HepG2 (cell line): Measurements from ENCODE around the gene WDR18. TPM values are rescaled to one million over a fixed set of nuclear protein-coding genes. Genes with fewer than 3 reads are reported as not detected.

Source experiments
- ARID4A ChIP-seq: sonication (generic); formaldehyde crosslinking; IDR thresholded peaks from 2 replicates; pipeline ENCODE4 v1.5.0; 2020; ENCODE audit warnings: mild to moderate bottlenecking, missing genetic modification reagents, borderline replicate concordance
- BCL6 ChIP-seq: IDR thresholded peaks from 2 replicates; pipeline ENCODE4 v1.6.1; 2016; ENCODE audit warnings: missing genetic modification reagents, missing compliant biosample characterization
- CHCHD3 ChIP-seq: sonication (generic); formaldehyde crosslinking; IDR thresholded peaks from 2 replicates; pipeline ENCODE4 v1.8.0; 2022; ENCODE audit warnings: mild to moderate bottlenecking, missing genetic modification reagents, moderate library complexity
- ELF4 ChIP-seq: sonication (generic); formaldehyde crosslinking; IDR thresholded peaks from 2 replicates; pipeline ENCODE4 v1.5.0; 2020; ENCODE audit warnings: missing genetic modification reagents, mild to moderate bottlenecking, moderate library complexity, borderline replicate concordance
- HOXA3 ChIP-seq: sonication (generic); formaldehyde crosslinking; IDR thresholded peaks from 2 replicates; pipeline ENCODE4 v1.5.0; 2020; ENCODE audit warnings: missing genetic modification reagents
- LBX2 ChIP-seq: sonication (generic); formaldehyde crosslinking; IDR thresholded peaks from 2 replicates; pipeline ENCODE4 v1.5.0; 2020; ENCODE audit warnings: missing genetic modification reagents, mild to moderate bottlenecking, borderline replicate concordance
- MAX ChIP-seq: IDR thresholded peaks from 2 replicates; pipeline ENCODE4 v1.6.1; 2012; ENCODE audit warnings: inconsistent platforms
- MXI1 ChIP-seq: IDR thresholded peaks from 3 replicates; pipeline ENCODE4 v1.6.1; 2012; ENCODE audit warnings: low read depth, low read length, inconsistent platforms, borderline replicate concordance
- PAX8 ChIP-seq: sonication (generic); formaldehyde crosslinking; IDR thresholded peaks from 2 replicates; pipeline ENCODE4 v1.8.0; 2022; ENCODE audit warnings: mild to moderate bottlenecking, missing genetic modification reagents, borderline replicate concordance
- PAXIP1 ChIP-seq: sonication (generic); formaldehyde crosslinking; conservative IDR thresholded peaks from 2 replicates; pipeline ENCODE4 v1.4.0; 2020; ENCODE audit warnings: mild to moderate bottlenecking, missing genetic modification reagents, moderate library complexity
- PBX2 ChIP-seq: IDR thresholded peaks from 2 replicates; pipeline ENCODE4 v1.6.1; 2016; ENCODE audit warnings: control low read depth
- SIN3A ChIP-seq: IDR thresholded peaks from 2 replicates; pipeline ENCODE4 v1.6.1; 2011; ENCODE audit warnings: low read depth, mild to moderate bottlenecking, control low read depth, low read length, borderline replicate concordance
- SPEN ChIP-seq: sonication (generic); formaldehyde crosslinking; IDR thresholded peaks from 2 replicates; pipeline ENCODE4 v1.5.1; 2020; ENCODE audit warnings: low read depth, mild to moderate bottlenecking, missing genetic modification reagents
- ZBTB21 ChIP-seq: sonication (generic); formaldehyde crosslinking; IDR thresholded peaks from 2 replicates; pipeline ENCODE4 v1.4.0; 2020; ENCODE audit warnings: missing genetic modification reagents
- ZNF12 ChIP-seq: sonication (generic); formaldehyde crosslinking; IDR thresholded peaks from 2 replicates; pipeline ENCODE4 v1.5.0; 2020; ENCODE audit warnings: missing genetic modification reagents
- polyA plus RNA-seq, 8 experiments: library from polyadenylated mRNA; depleted of rRNA in 3 of 8; stranded (reverse) in 7 of 8; unstranded in 1 of 8; fragments of >200 nt; fragmentation: Illumina TruSeq in 4 of 8; extraction: Trizol in 4 of 8; gene quantifications; 2 replicates each; pipeline versions ENCODE4 v1.2.1 to v1.2.3, GENCODE V29; 2011 to 2016; ENCODE audit warnings: low read depth in 4 of 8, missing spikeins in 1 of 8, mixed read lengths in 1 of 8; ENCODE audit not compliant: insufficient read depth in 1 of 8
- total RNA-seq, 5 experiments: library from RNA; depleted of rRNA; stranded (reverse); fragments of >200 nt; fragmentation: Illumina TruSeq; extraction: Trizol; gene quantifications; 2 replicates each; pipeline ENCODE4 v1.2.3, GENCODE V29; 2016; ENCODE audit warnings: low read depth in 1 of 5

Gene WDR18
- total and polyA plus RNA-seq, 2 of the 13 experiments (the other 11 are each of a cell fraction or from before 2014, with no cell fraction given), result 36.4 to 47.6 TPM

GRCh38 chr19:1040476-1041271 is 56.5 kb downstream of the WDR18 start (continued):
- TF ChIP-seq PAXIP1 (CRISPR knock-in tag) (0 out of 2 replicates have a peak, but pooled peaks have one; percentile 31), HOXA3 (CRISPR knock-in tag) (peak; percentile 25; the same call in 1 of the 2 replicates), ELF4 (CRISPR knock-in tag) (no peak), PBX2 (CRISPR knock-in tag) (peak; percentile 98), BCL6 (CRISPR knock-in tag) (0 out of 2 replicates have a peak, but pooled peaks have one; percentile 51), ARID4A (CRISPR knock-in tag) (peak; percentile 55; the same call in 1 of the 2 replicates), CHCHD3 (0 out of 2 replicates have a peak, but pooled peaks have one; percentile 25), ZBTB21 (CRISPR knock-in tag) (no peak), MXI1 (peak; percentile 48; the same call in 1 of the 3 replicates), PAX8 (CRISPR knock-in tag) (no peak), SIN3A (peak; percentile 72; the same call in 1 of the 2 replicates), SPEN (0 out of 2 replicates have a peak, but pooled peaks have one; percentile 37), ZNF12 (CRISPR knock-in tag) (no peak), MAX (peak; percentile 31; the same call in 1 of the 2 replicates), LBX2 (CRISPR knock-in tag) (no peak)
